Neural progenitor cell (in vitro differentiated cells): ENCODE data around the gene TRAPPC4. TPM values are rescaled to one million over a fixed set of nuclear protein-coding genes. Genes with fewer than 3 reads are reported as not detected.
"Not testable (repeated sequence)": the region's sequence is repeated elsewhere in the genome, so short reads cannot be mapped to it uniquely, and the experiment has no call there.

Experiments used
- DNase-seq: peaks from one replicate; pipeline ENCODE4 v3.0.0-alpha.2; 2016; ENCODE audit warnings: low spot score
- H2AFZ ChIP-seq: fragments of 200-600 bp; sonication (generic); replicated peaks from 2 replicates; pipeline ENCODE4 v1.6.1; 2016; ENCODE audit warnings: antibody characterized with exemption
- H3F3A ChIP-seq: fragments of 200-600 bp; sonication (generic); 2 replicates; pipeline ENCODE4 v1.6.1; 2016; ENCODE audit warnings: antibody characterized with exemption, low read depth
- H3K27ac ChIP-seq: fragments of 200-600 bp; sonication (generic); 2 replicates; pipeline ENCODE4 v1.5.1; 2016; ENCODE audit warnings: mild to moderate bottlenecking
- H3K27me3 ChIP-seq: fragments of 200-600 bp; sonication (generic); 2 replicates; pipeline ENCODE4 v1.6.1; 2016; ENCODE audit warnings: mild to moderate bottlenecking, moderate library complexity
- H3K36me3 ChIP-seq: fragments of 200-600 bp; sonication (generic); 2 replicates; pipeline ENCODE4 v1.5.1; 2016
- H3K4me1 ChIP-seq: fragments of 200-600 bp; sonication (generic); 2 replicates; pipeline ENCODE4 v1.6.1; 2016; ENCODE audit warnings: mixed run types
- H3K4me2 ChIP-seq: fragments of 200-600 bp; sonication (generic); 2 replicates; pipeline ENCODE4 v1.6.1; 2016
- H3K4me3 ChIP-seq: fragments of 200-600 bp; sonication (generic); 2 replicates; pipeline ENCODE4 v1.5.1; 2016
- H3K79me2 ChIP-seq: fragments of 200-600 bp; sonication (generic); 2 replicates; pipeline ENCODE4 v1.6.1; 2016; ENCODE audit warnings: low read depth
- H3K9ac ChIP-seq: fragments of 200-600 bp; sonication (generic); 2 replicates; pipeline ENCODE4 v1.6.1; 2016
- H3K9me3 ChIP-seq: fragments of 200-600 bp; sonication (generic); 2 replicates; pipeline ENCODE4 v1.5.1; 2016; ENCODE audit warnings: low read depth
- H4K20me1 ChIP-seq: fragments of 200-600 bp; sonication (generic); 2 replicates; pipeline ENCODE4 v1.6.1; 2016; ENCODE audit warnings: low read depth
- H3K27ac Mint-ChIP-seq: 3 replicates; pipeline ENCODE4 v1.8.0; 2021; ENCODE audit warnings: mixed read lengths
- H3K27me3 Mint-ChIP-seq: 2 replicates; pipeline ENCODE4 v1.8.0; 2022; ENCODE audit warnings: low read depth, mild to moderate bottlenecking, inconsistent platforms, moderate library complexity, mixed read lengths; ENCODE audit not compliant: insufficient read depth
- H3K36me3 Mint-ChIP-seq: 3 replicates; pipeline ENCODE4 v1.8.0; 2021; ENCODE audit warnings: mixed read lengths
- H3K4me1 Mint-ChIP-seq: 3 replicates; pipeline ENCODE4 v1.8.0; 2021; ENCODE audit warnings: mixed read lengths
- H3K4me3 Mint-ChIP-seq: 3 replicates; pipeline ENCODE4 v1.8.0; 2021; ENCODE audit warnings: mild to moderate bottlenecking, moderate library complexity, mixed read lengths
- H3K9me3 Mint-ChIP-seq: 3 replicates; pipeline ENCODE4 v1.8.0; 2020; ENCODE audit warnings: mixed read lengths
- CTCF ChIP-seq: fragments of 200-600 bp; sonication (generic); IDR thresholded peaks from 2 replicates; pipeline ENCODE4 v1.5.1; 2017; ENCODE audit warnings: antibody characterized with exemption, mild to moderate bottlenecking
- EZH2 ChIP-seq: fragments of 200-600 bp; sonication (generic); IDR thresholded peaks from 2 replicates; pipeline ENCODE4 v1.6.1; 2017; ENCODE audit warnings: antibody characterized with exemption, mild to moderate bottlenecking, moderate library complexity
- EZH2phosphoT487 ChIP-seq: fragments of 200-600 bp; sonication (generic); IDR thresholded peaks from 2 replicates; pipeline ENCODE4 v1.6.1; 2017; ENCODE audit warnings: antibody characterized with exemption
- total RNA-seq: library from RNA; depleted of rRNA; stranded (reverse); fragments of >200 nt; gene quantifications from 2 replicates; pipeline ENCODE4 v1.2.3, GENCODE V29; 2015; ENCODE audit warnings: low replicate concordance

TRAPPC4 gene
- total RNA-seq, 1 donor from 2014 or later = 53.5 TPM

- Histone ChIP-seq H4K20me1 (peaks cover 12% of the 10 kb centered on the region), H3K4me3 (peak within 1 kb of the TSS; percentile 84), H3K79me2 (peaks cover 42% of the 10 kb centered on the region), H3K36me3 (no peaks in the 10 kb centered on the region), H3K4me1 (peaks cover 6% of the 10 kb centered on the region), H3K27ac (peak within 1 kb of the TSS; percentile 99), H3K27me3 (no peaks in the 10 kb centered on the region), H3K9ac (peak within 1 kb of the TSS; percentile 96), H2AFZ (peak within 1 kb of the TSS; percentile 67), H3K4me2 (peak within 1 kb of the TSS; percentile 95), H3K9me3 (no peaks in the 10 kb centered on the region), H3F3A (peaks cover 16% of the 10 kb centered on the region)
- peak within 1 kb of the TSS; percentile 88 for H3K27ac Mint-ChIP-seq
- TF ChIP-seq EZH2phosphoT487 (no peak), EZH2 (no peak), CTCF (peak; percentile 50)
- peaks cover 27% of the 10 kb centered on the region for H3K36me3 Mint-ChIP-seq
- H3K4me1 Mint-ChIP-seq = peaks cover 18% of the 10 kb centered on the region
- no peaks in the 10 kb centered on the region for H3K9me3 Mint-ChIP-seq
- H3K27me3 Mint-ChIP-seq = peaks cover 4% of the 10 kb centered on the region
- peak within 1 kb of the TSS; percentile 96 for H3K4me3 Mint-ChIP-seq
- DNase-seq = peak; percentile 100
These were observed 38.6 kb downstream of the TRAPPC4 start, which contains the start of gene HYOU1 for GRCh38 chr11:119057000-119057769. HYOU1 (minus strand) TSS chr11:119057205; CDS start chr11:119056160, 1,045 bp downstream.

- Mint-ChIP-seq H3K4me1 (peaks cover 18% of the 10 kb centered on the region), H3K36me3 (peaks cover 13% of the 10 kb centered on the region), H3K4me3 (peak overlapping the region; percentile 73)
- H3K9me3 ChIP-seq, H3K27me3 ChIP-seq, H3K4me2 ChIP-seq, H3K36me3 ChIP-seq, H3K9me3 Mint-ChIP-seq, H3K27ac Mint-ChIP-seq, H3K4me1 ChIP-seq, H3K27ac ChIP-seq, H3K4me3 ChIP-seq, H2AFZ ChIP-seq, DNase-seq, H3K9ac ChIP-seq, H3K27me3 Mint-ChIP-seq: not testable (repeated sequence)
- H4K20me1 ChIP-seq = peaks cover 12% of the 10 kb centered on the region
- peaks cover 36% of the 10 kb centered on the region for H3K79me2 ChIP-seq
- peaks cover 16% of the 10 kb centered on the region for H3F3A ChIP-seq
These were observed 40.6 kb downstream of the TRAPPC4 start for GRCh38 chr11:119059128-119059527.

GRCh38 chr11:119061256-119061655, 42.7 kb downstream of the TRAPPC4 start:
- Histone ChIP-seq H3F3A (peaks cover 16% of the 10 kb centered on the region), H3K9ac (no peak overlapping the region), H3K4me2 (no peak overlapping the region), H3K36me3 (no peaks in the 10 kb centered on the region), H4K20me1 (peaks cover 2% of the 10 kb centered on the region), H3K27ac (no peak overlapping the region), H3K4me3 (no peak overlapping the region), H2AFZ (no peak overlapping the region), H3K27me3 (no peaks in the 10 kb centered on the region), H3K9me3 (no peaks in the 10 kb centered on the region), H3K79me2 (peaks cover 14% of the 10 kb centered on the region), H3K4me1 (peaks cover 6% of the 10 kb centered on the region)
- H3K27ac Mint-ChIP-seq = no peak overlapping the region
- no peaks in the 10 kb centered on the region for H3K9me3 Mint-ChIP-seq
- H3K36me3 Mint-ChIP-seq = peaks cover 2% of the 10 kb centered on the region
- no peak for TF ChIP-seq CTCF
- H3K27me3 Mint-ChIP-seq = peaks cover 2% of the 10 kb centered on the region
- DNase-seq = no peak
- no peak overlapping the region for H3K4me3 Mint-ChIP-seq
- peaks cover 13% of the 10 kb centered on the region for H3K4me1 Mint-ChIP-seq

GRCh38 chr11:119062779-119063178, 44.2 kb downstream of the TRAPPC4 start:
- Mint-ChIP-seq H3K9me3 (no peaks in the 10 kb centered on the region), H3K4me3 (no peak overlapping the region), H3K36me3 (peaks cover 2% of the 10 kb centered on the region), H3K27ac (no peak overlapping the region), H3K27me3 (peaks cover 2% of the 10 kb centered on the region), H3K4me1 (peaks cover 16% of the 10 kb centered on the region)
- DNase-seq = no peak
- Histone ChIP-seq H3K9ac (no peak overlapping the region), H3K4me2 (no peak overlapping the region), H3K9me3 (no peaks in the 10 kb centered on the region), H3K36me3 (no peaks in the 10 kb centered on the region), H3K4me1 (peaks cover 6% of the 10 kb centered on the region), H4K20me1 (no peaks in the 10 kb centered on the region), H3K4me3 (no peak overlapping the region), H3K79me2 (peaks cover 8% of the 10 kb centered on the region), H3K27ac (no peak overlapping the region), H3F3A (peaks cover 15% of the 10 kb centered on the region), H2AFZ (no peak overlapping the region), H3K27me3 (no peaks in the 10 kb centered on the region)
- no peak for TF ChIP-seq EZH2
- no peak for TF ChIP-seq EZH2phosphoT487
- no peak for TF ChIP-seq CTCF
